ENCODE measurements around the gene PMF1.
A peak's percentile ranks its signal among the peaks of the same experiment; 100 is the strongest.

The PMF1 gene

GRCh38 chr1:156194300-156194652, 18.5 kb upstream of the PMF1 start:
- TF ChIP-seq NFIC (IDR thresholded peaks at IDR 0.05) = no peak
- TF ChIP-seq USF1 (IDR thresholded peaks at IDR 0.05) = peak; percentile 66

GRCh38 chr1:156195853-156196252, 17.0 kb upstream of the PMF1 start:
- TF ChIP-seq CEBPB (IDR thresholded peaks at IDR 0.05) = no peak
- TF ChIP-seq EGR1 (IDR thresholded peaks at IDR 0.05) = no peak
- TF ChIP-seq TEAD4 (IDR thresholded peaks at IDR 0.05) = no peak
- no peak for TF ChIP-seq USF1 (IDR thresholded peaks at IDR 0.05)
- TF ChIP-seq NFIC (IDR thresholded peaks at IDR 0.05) = no peak
- TF ChIP-seq ZBTB7A (IDR thresholded peaks at IDR 0.05; ENCODE audit: low read depth) = no peak
- TF ChIP-seq CREB1 (IDR thresholded peaks at IDR 0.05; ENCODE audit: low read depth) = no peak
- no peak for TF ChIP-seq RAD21 (IDR thresholded peaks at IDR 0.05; ENCODE audit: low read depth)
- TF ChIP-seq MAX (IDR thresholded peaks at IDR 0.05) = no peak
- no peak for TF ChIP-seq YY1 (IDR thresholded peaks at IDR 0.05; ENCODE audit: low read depth)
- TF ChIP-seq TAF1 (IDR thresholded peaks at IDR 0.05; ENCODE audit: low read depth) = no peak
- no peak for TF ChIP-seq TCF12 (IDR thresholded peaks at IDR 0.05; ENCODE audit: low read depth)
- no peak for TF ChIP-seq EP300 (IDR thresholded peaks at IDR 0.05; ENCODE audit: borderline replicate concordance)
- TF ChIP-seq REST (IDR thresholded peaks at IDR 0.05; ENCODE audit: low read depth) = no peak

GRCh38 chr1:156196445-156196844, 16.4 kb upstream of the PMF1 start:
- TF ChIP-seq EGR1 (IDR thresholded peaks at IDR 0.05) (no peak), CEBPB (IDR thresholded peaks at IDR 0.05) (no peak), TAF1 (IDR thresholded peaks at IDR 0.05; ENCODE audit: low read depth) (no peak), REST (IDR thresholded peaks at IDR 0.05; ENCODE audit: low read depth) (no peak), USF1 (IDR thresholded peaks at IDR 0.05) (no peak), FOXM1 (IDR thresholded peaks at IDR 0.05; ENCODE audit: borderline replicate concordance, low read depth) (no peak), EP300 (IDR thresholded peaks at IDR 0.05; ENCODE audit: borderline replicate concordance) (no peak), TEAD4 (IDR thresholded peaks at IDR 0.05) (no peak), NFIC (IDR thresholded peaks at IDR 0.05) (no peak), ZBTB7A (IDR thresholded peaks at IDR 0.05; ENCODE audit: low read depth) (no peak), YY1 (IDR thresholded peaks at IDR 0.05; ENCODE audit: low read depth) (no peak), MAX (IDR thresholded peaks at IDR 0.05) (no peak), TCF12 (IDR thresholded peaks at IDR 0.05; ENCODE audit: low read depth) (no peak), CREB1 (IDR thresholded peaks at IDR 0.05; ENCODE audit: low read depth) (no peak), RAD21 (IDR thresholded peaks at IDR 0.05; ENCODE audit: low read depth) (no peak)

GRCh38 chr1:156198831-156199349, 13.9 kb upstream of the PMF1 start:
- TF ChIP-seq RAD21 (IDR thresholded peaks at IDR 0.05; ENCODE audit: low read depth) (no peak), YY1 (IDR thresholded peaks at IDR 0.05; ENCODE audit: low read depth) (no peak)

- TF ChIP-seq ZBTB7A (IDR thresholded peaks at IDR 0.05; ENCODE audit: low read depth) (no peak), TAF1 (IDR thresholded peaks at IDR 0.05; ENCODE audit: low read depth) (no peak), FOXM1 (IDR thresholded peaks at IDR 0.05; ENCODE audit: borderline replicate concordance, low read depth) (no peak), USF1 (IDR thresholded peaks at IDR 0.05) (no peak), RAD21 (IDR thresholded peaks at IDR 0.05; ENCODE audit: low read depth) (no peak), EGR1 (IDR thresholded peaks at IDR 0.05) (no peak), YY1 (IDR thresholded peaks at IDR 0.05; ENCODE audit: low read depth) (no peak), CEBPB (IDR thresholded peaks at IDR 0.05) (no peak), NFIC (IDR thresholded peaks at IDR 0.05) (no peak), MAX (IDR thresholded peaks at IDR 0.05) (no peak), CREB1 (IDR thresholded peaks at IDR 0.05; ENCODE audit: low read depth) (no peak), REST (IDR thresholded peaks at IDR 0.05; ENCODE audit: low read depth) (no peak)
These were observed 12.8 kb upstream of the PMF1 start for GRCh38 chr1:156200044-156200443.
